BLaER1 (cell line): ENCODE results near the gene RFNG.

Experiments used
- H3K27ac ChIP-seq: shearing (Covaris generic); formaldehyde crosslinking; 2 replicates; pipeline ENCODE4 v1.8.1; 2022
- H3K27me3 ChIP-seq: shearing (Covaris generic); formaldehyde crosslinking; 2 replicates; pipeline ENCODE4 v1.8.1; 2022
- H3K36me3 ChIP-seq: shearing (Covaris generic); formaldehyde crosslinking; 2 replicates; pipeline ENCODE4 v1.8.1; 2022
- H3K4me1 ChIP-seq: shearing (Covaris generic); formaldehyde crosslinking; 2 replicates; pipeline ENCODE4 v1.8.1; 2022
- H3K4me2 ChIP-seq: shearing (Covaris generic); formaldehyde crosslinking; 2 replicates; pipeline ENCODE4 v1.8.1; 2022
- H3K4me3 ChIP-seq: shearing (Covaris generic); formaldehyde crosslinking; 2 replicates; pipeline ENCODE4 v1.8.1; 2022
- H3K9ac ChIP-seq: shearing (Covaris generic); formaldehyde crosslinking; 2 replicates; pipeline ENCODE4 v1.8.1; 2022
- H3K9me3 ChIP-seq: shearing (Covaris generic); formaldehyde crosslinking; 2 replicates; pipeline ENCODE4 v1.8.1; 2022
- H4K20me1 ChIP-seq: shearing (Covaris generic); formaldehyde crosslinking; 2 replicates; pipeline ENCODE4 v1.8.1; 2022
- Cebpa-rat ChIP-seq: shearing (Covaris generic); IDR thresholded peaks from 2 replicates; pipeline ENCODE4 v1.8.1; 2022

The RFNG gene

GRCh38 chr17:82064433-82065192 is 13.0 kb upstream of the RFNG start:
- Histone ChIP-seq H3K27me3 (no peaks in the 10 kb centered on the region), H3K4me2 (peak overlapping the region; percentile 99), H3K4me3 (peak overlapping the region; percentile 96), H3K27ac (peak overlapping the region; percentile 92), H3K4me1 (peaks cover 45% of the 10 kb centered on the region), H3K9ac (peak overlapping the region; percentile 95), H3K36me3 (peaks cover 48% of the 10 kb centered on the region), H4K20me1 (peaks cover 45% of the 10 kb centered on the region), H3K9me3 (no peaks in the 10 kb centered on the region)
- no peak for TF ChIP-seq Cebpa-rat

GRCh38 chr17:82063424-82064415 is 12.1 kb upstream of the RFNG start:
- Histone ChIP-seq H3K4me1 (peaks cover 54% of the 10 kb centered on the region), H3K9ac (peak overlapping the region; percentile 95), H3K27me3 (no peaks in the 10 kb centered on the region), H3K4me3 (no peak overlapping the region), H3K9me3 (no peaks in the 10 kb centered on the region), H3K4me2 (peak overlapping the region; percentile 99), H4K20me1 (peaks cover 54% of the 10 kb centered on the region), H3K36me3 (peaks cover 57% of the 10 kb centered on the region), H3K27ac (no peak overlapping the region)
- no peak for TF ChIP-seq Cebpa-rat

- Histone ChIP-seq H3K27ac (no peak overlapping the region), H3K4me3 (no peak overlapping the region), H4K20me1 (peaks cover 61% of the 10 kb centered on the region), H3K4me2 (no peak overlapping the region), H3K9ac (no peak overlapping the region), H3K36me3 (peaks cover 65% of the 10 kb centered on the region), H3K9me3 (no peaks in the 10 kb centered on the region), H3K4me1 (peaks cover 59% of the 10 kb centered on the region), H3K27me3 (no peaks in the 10 kb centered on the region)
- no peak for TF ChIP-seq Cebpa-rat
Observed at GRCh38 chr17:82062984-82063368, 11.4 kb upstream of the RFNG start.

- Histone ChIP-seq H3K36me3 (peaks cover 71% of the 10 kb centered on the region), H3K9me3 (no peaks in the 10 kb centered on the region), H3K4me3 (no peak overlapping the region), H3K4me2 (no peak overlapping the region), H3K9ac (no peak overlapping the region), H4K20me1 (peaks cover 68% of the 10 kb centered on the region), H3K4me1 (peaks cover 63% of the 10 kb centered on the region), H3K27me3 (no peaks in the 10 kb centered on the region), H3K27ac (no peak overlapping the region)
- no peak for TF ChIP-seq Cebpa-rat
Observed at GRCh38 chr17:82062076-82062983, 10.7 kb upstream of the RFNG start.

- Histone ChIP-seq H4K20me1 (peaks cover 78% of the 10 kb centered on the region), H3K9ac (no peak overlapping the region), H3K4me1 (peaks cover 59% of the 10 kb centered on the region), H3K27ac (no peak overlapping the region), H3K9me3 (no peaks in the 10 kb centered on the region), H3K36me3 (peaks cover 82% of the 10 kb centered on the region), H3K27me3 (no peaks in the 10 kb centered on the region), H3K4me2 (no peak overlapping the region), H3K4me3 (no peak overlapping the region)
- no peak for TF ChIP-seq Cebpa-rat
Observed at GRCh38 chr17:82061047-82061925, 9.7 kb upstream of the RFNG start.

- Histone ChIP-seq H3K36me3 (peaks cover 88% of the 10 kb centered on the region), H3K27me3 (no peaks in the 10 kb centered on the region), H3K27ac (peak overlapping the region; percentile 63; the same call in 1 of the 2 replicates), H3K4me2 (peak overlapping the region; percentile 72; the same call in 1 of the 2 replicates), H3K9ac (no peak overlapping the region), H3K4me3 (no peak overlapping the region), H3K4me1 (peaks cover 56% of the 10 kb centered on the region), H4K20me1 (peaks cover 84% of the 10 kb centered on the region), H3K9me3 (no peaks in the 10 kb centered on the region)
- no peak for TF ChIP-seq Cebpa-rat
Observed at GRCh38 chr17:82060614-82061013, 9.0 kb upstream of the RFNG start.

GRCh38 chr17:82060001-82060380 is 8.4 kb upstream of the RFNG start:
- H3K4me3 ChIP-seq: no peak overlapping the region
- peaks cover 57% of the 10 kb centered on the region for H3K4me1 ChIP-seq
- peak overlapping the region; percentile 54 for H3K9ac ChIP-seq
- H3K9me3 ChIP-seq: no peaks in the 10 kb centered on the region
- TF ChIP-seq Cebpa-rat: no peak
- H3K27ac ChIP-seq: peak overlapping the region; percentile 63
- peaks cover 87% of the 10 kb centered on the region for H4K20me1 ChIP-seq
- peak overlapping the region; percentile 72 for H3K4me2 ChIP-seq
- H3K36me3 ChIP-seq: peaks cover 93% of the 10 kb centered on the region
- H3K27me3 ChIP-seq: no peaks in the 10 kb centered on the region

- Histone ChIP-seq H3K9ac (peak overlapping the region; percentile 54), H3K27ac (peak overlapping the region; percentile 63), H3K27me3 (no peaks in the 10 kb centered on the region), H4K20me1 (peaks cover 87% of the 10 kb centered on the region), H3K4me2 (peak overlapping the region; percentile 72), H3K4me3 (peak overlapping the region; percentile 11; the same call in 1 of the 2 replicates), H3K36me3 (peaks cover 97% of the 10 kb centered on the region), H3K4me1 (peaks cover 57% of the 10 kb centered on the region), H3K9me3 (no peaks in the 10 kb centered on the region)
- no peak for TF ChIP-seq Cebpa-rat
Observed at GRCh38 chr17:82059272-82060000, 7.8 kb upstream of the RFNG start.
